ENCODE results near the gene ADGRF1.

ADGRF1 gene

GRCh38 chr6:46973029-46973428 is 69.1 kb downstream of the ADGRF1 start:
- Histone ChIP-seq H3K27ac (ENCODE audit: low read depth, low read length) (no peak overlapping the region), H3K27me3 (ENCODE audit: control insufficient read depth, low read length) (peaks cover 2% of the 10 kb centered on the region; the same call in 1 of the 2 replicates), H4K20me1 (ENCODE audit: control insufficient read depth, insufficient read depth, low read depth, low read length) (no peaks in the 10 kb centered on the region), H3F3A (ENCODE audit: control insufficient read depth, insufficient read depth) (no peaks in the 10 kb centered on the region), H3K79me2 (ENCODE audit: control insufficient read depth, low read length) (no peaks in the 10 kb centered on the region), H3K9me3 (ENCODE audit: control insufficient read depth, insufficient read depth, low read length) (no peaks in the 10 kb centered on the region), H3K4me1 (ENCODE audit: control insufficient read depth, low read length) (no peaks in the 10 kb centered on the region), H3K9me2 (replicated peaks; ENCODE audit: control insufficient read depth, low read length) (no peaks in the 10 kb centered on the region; the same call in 1 of the 2 replicates), H3K4me2 (ENCODE audit: low read length) (no peak overlapping the region), H3K36me3 (ENCODE audit: control insufficient read depth, low read length) (no peaks in the 10 kb centered on the region), H3K4me3 (ENCODE audit: low read length) (no peak overlapping the region)
- no peak for TF ChIP-seq CTCF (IDR thresholded peaks at IDR 0.05; ENCODE audit: low read depth, low read length, poor library complexity, severe bottlenecking)

- no peaks in the 10 kb centered on the region for H4K20me1 ChIP-seq (ENCODE audit: control insufficient read depth, insufficient read depth, low read depth, low read length)
- no peaks in the 10 kb centered on the region; the same call in 1 of the 2 replicates for H3K9me2 ChIP-seq (replicated peaks; ENCODE audit: control insufficient read depth, low read length)
- H3K4me3 ChIP-seq (ENCODE audit: low read length), result no peak overlapping the region
- TF ChIP-seq EZH2phosphoT487 (IDR thresholded peaks at IDR 0.05; ENCODE audit: borderline replicate concordance, low read length), result no peak
- no peak for TF ChIP-seq CTCF (IDR thresholded peaks at IDR 0.05; ENCODE audit: low read depth, low read length, poor library complexity, severe bottlenecking)
- H3K4me1 ChIP-seq (ENCODE audit: control insufficient read depth, low read length), result no peaks in the 10 kb centered on the region
- H3K36me3 ChIP-seq (ENCODE audit: control insufficient read depth, low read length), result no peaks in the 10 kb centered on the region
- no peaks in the 10 kb centered on the region for H3F3A ChIP-seq (ENCODE audit: control insufficient read depth, insufficient read depth)
- H3K27me3 ChIP-seq (ENCODE audit: control insufficient read depth, low read length), result peaks cover 2% of the 10 kb centered on the region; the same call in 1 of the 2 replicates
- no peak overlapping the region for H3K4me2 ChIP-seq (ENCODE audit: low read length)
- no peaks in the 10 kb centered on the region for H3K79me2 ChIP-seq (ENCODE audit: control insufficient read depth, low read length)
- H3K27ac ChIP-seq (ENCODE audit: low read depth, low read length), result no peak overlapping the region
- H3K9me3 ChIP-seq (ENCODE audit: control insufficient read depth, insufficient read depth, low read length), result no peaks in the 10 kb centered on the region
Measured at GRCh38 chr6:46972531-46972930, 69.6 kb downstream of the ADGRF1 start.

GRCh38 chr6:46969206-46969605 is 72.9 kb downstream of the ADGRF1 start:
- Histone ChIP-seq H3K36me3 (ENCODE audit: control insufficient read depth, low read length) (no peaks in the 10 kb centered on the region), H3F3A (ENCODE audit: control insufficient read depth, insufficient read depth) (no peaks in the 10 kb centered on the region), H3K4me3 (ENCODE audit: low read length) (no peak overlapping the region), H3K4me1 (ENCODE audit: control insufficient read depth, low read length) (no peaks in the 10 kb centered on the region), H3K79me2 (ENCODE audit: control insufficient read depth, low read length) (no peaks in the 10 kb centered on the region), H3K9me2 (replicated peaks; ENCODE audit: control insufficient read depth, low read length) (no peaks in the 10 kb centered on the region; the same call in 1 of the 2 replicates), H3K9me3 (ENCODE audit: control insufficient read depth, insufficient read depth, low read length) (no peaks in the 10 kb centered on the region), H3K27me3 (ENCODE audit: control insufficient read depth, low read length) (peaks cover 2% of the 10 kb centered on the region; the same call in 1 of the 2 replicates), H4K20me1 (ENCODE audit: control insufficient read depth, insufficient read depth, low read depth, low read length) (no peaks in the 10 kb centered on the region), H3K4me2 (ENCODE audit: low read length) (no peak overlapping the region), H3K27ac (ENCODE audit: low read depth, low read length) (no peak overlapping the region)
- TF ChIP-seq EZH2phosphoT487 (IDR thresholded peaks at IDR 0.05; ENCODE audit: borderline replicate concordance, low read length) (no peak), CTCF (IDR thresholded peaks at IDR 0.05; ENCODE audit: low read depth, low read length, poor library complexity, severe bottlenecking) (no peak)

All from DOHH2 (cell line).